ENCODE measurements around the gene MYL9. TPM values are rescaled to one million over a fixed set of nuclear protein-coding genes. Genes with fewer than 3 reads are reported as not detected.

The MYL9 gene
- total and polyA plus RNA-seq, 2 donors (not counting 3 experiments of a cell fraction or from before 2014, with no cell fraction given), result 41.7 to 116 TPM

GRCh38 chr20:36499211-36499610 is 42.1 kb upstream of the MYL9 start:
- Histone ChIP-seq H3K27ac (ENCODE audit: insufficient read depth, low read depth, low read length) (no peak overlapping the region), H3K4me1 (ENCODE audit: control insufficient read depth, extremely low read depth, insufficient read depth, low read length) (peaks cover 6% of the 10 kb centered on the region), H3K79me2 (ENCODE audit: control insufficient read depth, insufficient read depth, low read length) (peaks cover 14% of the 10 kb centered on the region), H4K20me1 (replicated peaks; ENCODE audit: control insufficient read depth, extremely low read depth, insufficient read depth, low read length) (no peaks in the 10 kb centered on the region), H3K36me3 (ENCODE audit: control insufficient read depth in 2 of 2, extremely low read depth in 1 of 2, insufficient read depth in 2 of 2, low read length in 2 of 2) (peaks cover 22 to 46% of the 10 kb centered on the region in 2 experiments), H3K4me3 (replicated peaks in 1 of 3; ENCODE audit: insufficient read depth in 1 of 3, low read depth in 1 of 3, low read length in 3 of 3) (no peak overlapping the region), H3K9me3 (replicated peaks; ENCODE audit: control insufficient read depth, insufficient read depth, low read length) (no peaks in the 10 kb centered on the region), H2AFZ (ENCODE audit: low read depth, low read length) (no peak overlapping the region), H3K9ac (replicated peaks; ENCODE audit: extremely low read depth, insufficient read depth, low read length) (no peak overlapping the region), H3K27me3 (ENCODE audit: control insufficient read depth in 2 of 2, insufficient read depth in 2 of 2, low read length in 2 of 2) (no peaks in the 10 kb centered on the region), H3K9me1 (replicated peaks; ENCODE audit: control insufficient read depth, extremely low read depth, insufficient read depth, low read length) (no peaks in the 10 kb centered on the region), H3K4me2 (ENCODE audit: insufficient read depth, low read length) (no peak overlapping the region)
- CTCF ChIA-PET, result interaction anchor here (3.6 kb wide), 1 partner anchor 7 kb away, joined by 19 read pairs; no protein-coding TSS in a partner anchor
- POLR2A ChIA-PET, result no interaction called here
- TF ChIP-seq, protein P1, sequence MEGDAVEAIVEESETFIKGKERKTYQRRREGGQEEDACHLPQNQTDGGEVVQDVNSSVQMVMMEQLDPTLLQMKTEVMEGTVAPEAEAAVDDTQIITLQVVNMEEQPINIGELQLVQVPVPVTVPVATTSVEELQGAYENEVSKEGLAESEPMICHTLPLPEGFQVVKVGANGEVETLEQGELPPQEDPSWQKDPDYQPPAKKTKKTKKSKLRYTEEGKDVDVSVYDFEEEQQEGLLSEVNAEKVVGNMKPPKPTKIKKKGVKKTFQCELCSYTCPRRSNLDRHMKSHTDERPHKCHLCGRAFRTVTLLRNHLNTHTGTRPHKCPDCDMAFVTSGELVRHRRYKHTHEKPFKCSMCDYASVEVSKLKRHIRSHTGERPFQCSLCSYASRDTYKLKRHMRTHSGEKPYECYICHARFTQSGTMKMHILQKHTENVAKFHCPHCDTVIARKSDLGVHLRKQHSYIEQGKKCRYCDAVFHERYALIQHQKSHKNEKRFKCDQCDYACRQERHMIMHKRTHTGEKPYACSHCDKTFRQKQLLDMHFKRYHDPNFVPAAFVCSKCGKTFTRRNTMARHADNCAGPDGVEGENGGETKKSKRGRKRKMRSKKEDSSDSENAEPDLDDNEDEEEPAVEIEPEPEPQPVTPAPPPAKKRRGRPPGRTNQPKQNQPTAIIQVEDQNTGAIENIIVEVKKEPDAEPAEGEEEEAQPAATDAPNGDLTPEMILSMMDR (IDR thresholded peaks at IDR 0.05; ENCODE audit: extremely low read depth in 1 of 2, insufficient read depth in 1 of 2, low read depth in 1 of 2, low read length in 2 of 2), result no peak
- TF ChIP-seq FOS (IDR thresholded peaks at IDR 0.05; ENCODE audit: borderline replicate concordance, insufficient read depth, low read length) (no peak), JUN (IDR thresholded peaks at IDR 0.05; ENCODE audit: borderline replicate concordance, insufficient read depth, insufficient read length, low read depth) (no peak), POLR2A (IDR thresholded peaks at IDR 0.05; ENCODE audit: low read depth, low read length) (no peak), MYC (IDR thresholded peaks at IDR 0.05; ENCODE audit: low read depth, low read length) (no peak), POLR2AphosphoS5 (IDR thresholded peaks at IDR 0.05; ENCODE audit: insufficient read depth, low read depth, low read length) (no peak), EZH2 (IDR thresholded peaks at IDR 0.05; ENCODE audit: borderline replicate concordance, low read depth, low read length, severe bottlenecking) (no peak), GATA2 (IDR thresholded peaks at IDR 0.05; ENCODE audit: insufficient read depth, insufficient read length, low read depth, low read length) (no peak), MAX (IDR thresholded peaks at IDR 0.05; ENCODE audit: insufficient read depth, insufficient read length) (no peak)
- no TSS peak for BruUV-seq (replicated peaks)
- dilution Hi-C loops (cut with MboI; ENCODE audit: extremely low pct_ligation_motif_present, low sequenced_read_pairs), result no loop called here
- no peak for FAIRE-seq
- intact Hi-C loops (cut with micrococcal nuclease), result no loop called here
- no peak for DNase-seq (ENCODE audit: low read depth, low spot score)
